Measurements from ENCODE around the gene HDAC9.

The HDAC9 gene

DNA sequence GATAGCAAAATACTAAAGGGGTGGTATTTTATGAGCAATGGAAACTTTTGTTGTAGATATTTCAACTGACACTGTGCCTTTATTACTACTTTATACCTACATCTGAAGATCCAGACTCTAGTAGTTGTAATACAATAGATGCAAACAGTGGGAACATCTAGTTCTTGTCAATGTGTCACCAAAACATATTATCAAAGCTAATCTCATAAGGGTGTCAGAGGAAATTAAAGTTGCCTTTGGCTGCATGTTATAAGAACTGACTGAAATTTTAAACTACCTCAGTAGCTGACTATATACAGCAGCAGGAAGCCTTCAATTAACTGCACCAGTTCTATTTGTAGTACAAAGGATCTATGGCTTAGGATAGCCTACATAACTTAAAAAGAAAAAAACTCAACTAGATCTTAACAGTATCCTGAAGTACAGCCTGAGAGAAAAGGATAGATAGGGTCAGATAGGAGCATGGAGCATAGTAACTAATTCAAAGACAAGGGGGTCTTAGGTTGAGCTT is 30.9 kb downstream of the HDAC9 start:
- DNase-seq = no peak

DNA sequence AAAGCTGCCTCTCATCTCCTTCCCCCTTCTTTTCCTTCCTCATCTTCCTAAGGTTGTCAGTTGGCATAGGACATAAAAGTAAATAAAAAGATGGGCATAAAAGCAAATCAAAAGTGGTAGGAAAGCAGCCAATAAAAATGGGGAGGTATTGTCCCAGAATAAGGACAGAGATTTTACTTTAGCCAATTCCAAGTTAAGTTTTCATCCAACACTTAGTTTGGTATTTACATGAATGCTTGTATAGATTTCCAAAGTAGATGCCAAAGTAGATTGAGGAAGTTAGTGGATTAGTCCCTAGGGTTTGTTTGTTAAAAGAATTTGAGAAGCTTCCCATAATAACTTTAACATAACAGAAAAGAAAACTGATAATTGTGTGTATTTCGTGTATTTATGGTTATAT is 33.7 kb downstream of the HDAC9 start:
- DNase-seq = no peak

DNA sequence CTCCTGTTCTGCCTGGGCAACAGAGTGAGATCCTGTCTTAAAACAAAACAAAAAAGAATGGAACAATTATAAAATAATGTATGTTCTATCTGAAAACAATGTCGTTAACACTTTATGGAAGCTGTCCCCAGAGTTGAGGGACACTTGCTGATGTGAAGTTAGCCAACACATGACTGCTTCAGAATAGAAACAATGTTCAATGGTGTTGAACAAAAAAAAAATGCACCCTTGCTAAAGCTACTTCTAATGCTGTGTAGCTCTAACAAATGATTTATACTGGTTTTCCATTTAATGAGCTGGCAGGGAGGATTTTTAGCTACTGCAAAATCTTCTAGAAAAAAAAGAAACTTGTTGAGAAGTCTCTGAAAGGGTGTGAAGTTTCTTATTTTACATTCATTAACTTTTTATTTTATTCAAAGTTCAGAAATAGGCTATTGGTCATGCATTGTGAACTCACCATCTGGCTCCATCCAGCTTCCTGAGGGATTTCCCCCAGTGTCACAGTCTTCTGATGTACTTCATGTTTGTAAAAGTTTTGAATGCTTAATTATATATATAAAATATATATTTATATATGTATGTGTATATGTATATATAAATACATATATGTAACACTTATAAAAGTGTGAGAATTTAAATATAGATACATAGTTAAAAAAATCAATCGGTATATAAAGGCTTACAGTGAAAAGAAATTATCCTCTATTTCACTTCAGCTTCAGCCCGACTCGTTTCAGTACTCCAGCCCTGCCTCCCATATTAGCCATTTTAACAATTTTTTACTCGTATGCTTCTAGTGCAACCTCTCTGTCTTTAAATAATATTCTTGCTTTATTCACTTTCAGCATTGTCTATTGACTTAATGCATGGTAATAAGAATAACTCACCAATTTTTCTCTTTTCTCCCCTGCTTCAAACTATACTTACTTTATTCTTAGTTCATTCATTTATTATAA is 35.0 kb downstream of the HDAC9 start:
- no peak for DNase-seq

DNA sequence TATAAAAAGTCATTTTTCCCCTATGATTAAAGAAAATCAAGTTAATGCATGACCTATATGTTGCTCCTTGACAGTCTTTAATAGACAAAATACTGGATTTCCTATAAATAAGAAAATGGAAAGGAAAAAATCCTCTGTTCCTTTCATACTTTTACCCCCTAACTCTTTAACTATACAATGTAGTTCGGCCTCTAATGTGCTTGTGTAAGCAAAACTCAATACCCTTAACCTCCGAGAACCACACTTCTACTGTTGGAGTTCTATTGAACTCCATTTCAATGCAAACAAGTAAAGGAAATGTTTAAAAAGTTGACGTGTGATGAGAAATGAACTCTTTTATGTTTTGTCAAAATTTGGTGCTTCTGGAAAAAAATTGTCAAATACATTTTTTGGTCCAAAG is 36.0 kb downstream of the HDAC9 start:
- no peak for DNase-seq

DNA sequence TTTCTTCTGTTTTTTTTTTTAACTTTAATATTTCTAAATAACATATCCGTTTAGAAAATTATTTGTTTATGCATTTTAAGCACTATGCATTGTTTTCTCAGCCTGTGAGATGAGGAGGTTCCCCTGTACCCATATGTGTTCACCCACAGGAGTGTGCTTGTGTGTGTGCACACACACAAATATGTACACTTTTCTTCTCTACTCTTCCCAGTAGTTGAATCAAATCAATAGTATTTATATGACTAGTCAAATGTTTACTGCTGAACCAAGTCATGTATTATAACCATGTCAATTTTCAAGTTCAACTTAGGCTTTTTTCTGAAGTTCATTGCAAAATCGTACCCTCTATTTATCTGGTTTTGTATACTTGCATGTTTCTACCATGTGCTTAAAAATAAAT is 37.3 kb downstream of the HDAC9 start:
- DNase-seq = no peak

DNA sequence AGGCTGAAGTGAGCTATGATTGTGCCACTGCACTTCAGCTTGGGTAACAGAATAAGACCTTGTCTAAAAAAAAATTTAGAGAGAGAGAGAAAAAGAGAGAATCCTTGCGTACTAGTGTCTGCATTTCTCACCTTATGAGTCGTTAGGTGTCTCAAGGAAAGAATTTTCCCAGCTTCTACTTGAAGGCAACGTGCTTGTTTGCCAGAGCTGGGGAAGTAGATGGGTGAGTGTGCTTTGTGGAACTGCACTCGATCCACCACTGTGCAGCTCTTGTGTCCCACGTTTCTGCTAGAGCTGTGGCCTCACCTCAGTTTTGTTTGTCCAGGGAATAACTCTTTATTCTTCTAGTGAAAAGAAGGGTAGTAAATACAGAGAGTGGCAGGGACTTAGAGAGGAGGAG is 38.9 kb downstream of the HDAC9 start:
- DNase-seq = no peak

DNA sequence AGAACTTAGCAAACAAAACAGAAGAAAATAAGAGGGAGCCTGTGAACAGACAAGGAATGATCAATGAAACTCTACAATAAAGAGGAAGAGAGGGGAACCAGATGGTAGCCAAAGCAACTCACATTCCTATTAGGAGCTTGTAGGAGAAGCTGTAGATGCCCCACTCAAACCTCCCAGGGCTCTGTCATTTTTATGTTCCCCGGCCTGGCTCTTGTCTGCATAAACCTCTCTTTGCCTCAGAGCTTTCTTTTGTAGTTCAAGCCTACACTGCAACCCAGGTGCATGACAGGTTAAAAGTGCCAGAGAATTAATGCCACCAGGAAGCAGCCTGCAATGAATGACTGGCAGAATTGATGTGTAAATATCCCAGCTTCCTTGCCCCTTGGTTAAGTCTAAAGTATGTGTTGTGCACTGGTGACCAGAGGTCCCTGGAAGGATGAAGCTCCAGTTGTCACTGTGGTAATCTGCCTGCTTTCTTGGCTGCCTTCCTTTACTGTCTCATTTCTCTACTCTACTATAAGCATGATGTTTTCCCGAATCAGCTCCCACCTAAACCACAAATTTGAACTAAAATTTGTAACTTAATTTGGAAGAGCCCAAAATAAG is 40.4 kb downstream of the HDAC9 start:
- DNase-seq = no peak

DNA sequence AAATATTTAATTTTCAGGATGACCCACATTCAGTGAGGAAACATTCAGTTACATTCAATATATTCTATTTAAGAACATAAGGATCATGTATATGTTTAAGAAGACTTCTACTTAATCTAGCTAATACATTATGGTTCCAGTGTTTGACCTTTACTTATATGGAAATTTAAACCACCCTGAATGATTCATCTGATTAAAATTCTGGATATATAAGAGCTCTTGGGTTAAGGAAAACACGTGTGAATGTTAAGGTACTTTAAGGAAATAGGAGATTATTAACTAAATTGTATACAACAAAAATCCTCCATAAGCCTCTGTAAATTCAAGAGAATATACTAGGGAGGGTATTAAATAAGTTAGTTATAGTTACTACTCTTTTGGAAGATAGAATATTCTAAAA is 40.9 kb downstream of the HDAC9 start:
- no peak for DNase-seq

DNA sequence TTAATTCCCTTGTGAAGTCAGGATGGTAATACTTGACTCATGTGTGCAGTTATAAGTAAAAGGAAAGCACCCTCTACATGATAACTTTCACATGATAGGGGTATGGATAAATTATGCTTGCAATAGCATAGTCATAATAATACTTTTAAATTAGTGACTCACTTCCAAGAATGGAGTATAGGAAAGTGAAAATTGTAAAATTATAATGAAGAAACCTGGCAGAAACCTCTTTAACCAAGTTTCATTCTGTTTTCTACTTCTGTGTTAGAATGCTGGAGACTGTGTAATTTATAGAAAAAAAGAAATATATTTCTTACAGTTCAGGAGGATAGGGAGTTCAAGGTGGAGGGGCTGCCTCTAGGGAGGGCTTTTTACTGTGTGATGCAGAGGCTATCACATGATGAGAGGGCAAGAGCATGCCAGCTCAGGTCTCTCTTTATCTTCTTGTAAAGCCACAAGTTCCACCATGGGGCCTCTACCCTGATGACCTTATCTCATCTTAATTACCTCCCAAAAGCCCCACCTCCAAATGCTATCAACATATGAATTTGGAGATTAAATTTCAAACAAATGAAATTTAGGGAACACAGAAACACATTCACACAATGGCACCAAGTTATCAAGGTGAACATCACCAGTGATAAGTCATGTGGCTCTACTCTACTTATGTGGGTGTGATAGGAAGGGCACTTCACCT is 43.2 kb downstream of the HDAC9 start:
- DNase-seq = no peak

DNA sequence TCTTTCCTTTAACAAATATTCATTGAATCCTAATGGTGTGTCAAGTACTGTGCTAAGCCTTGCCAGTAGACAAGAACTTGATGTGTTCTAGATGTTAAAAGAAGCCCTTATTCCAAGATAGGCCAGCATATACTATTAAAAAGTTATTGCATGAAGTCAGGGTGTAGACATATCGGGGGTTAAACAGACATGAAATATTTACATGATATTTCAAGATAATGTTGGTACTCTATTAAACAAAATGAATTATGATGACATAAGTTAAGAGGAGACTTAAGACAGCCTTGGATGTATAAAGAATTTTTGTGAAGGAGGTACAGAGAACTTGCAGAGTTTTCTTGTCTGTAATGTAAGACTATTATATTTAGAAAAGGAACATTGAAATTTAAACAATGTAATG is 44.8 kb downstream of the HDAC9 start:
- no peak for DNase-seq

DNA sequence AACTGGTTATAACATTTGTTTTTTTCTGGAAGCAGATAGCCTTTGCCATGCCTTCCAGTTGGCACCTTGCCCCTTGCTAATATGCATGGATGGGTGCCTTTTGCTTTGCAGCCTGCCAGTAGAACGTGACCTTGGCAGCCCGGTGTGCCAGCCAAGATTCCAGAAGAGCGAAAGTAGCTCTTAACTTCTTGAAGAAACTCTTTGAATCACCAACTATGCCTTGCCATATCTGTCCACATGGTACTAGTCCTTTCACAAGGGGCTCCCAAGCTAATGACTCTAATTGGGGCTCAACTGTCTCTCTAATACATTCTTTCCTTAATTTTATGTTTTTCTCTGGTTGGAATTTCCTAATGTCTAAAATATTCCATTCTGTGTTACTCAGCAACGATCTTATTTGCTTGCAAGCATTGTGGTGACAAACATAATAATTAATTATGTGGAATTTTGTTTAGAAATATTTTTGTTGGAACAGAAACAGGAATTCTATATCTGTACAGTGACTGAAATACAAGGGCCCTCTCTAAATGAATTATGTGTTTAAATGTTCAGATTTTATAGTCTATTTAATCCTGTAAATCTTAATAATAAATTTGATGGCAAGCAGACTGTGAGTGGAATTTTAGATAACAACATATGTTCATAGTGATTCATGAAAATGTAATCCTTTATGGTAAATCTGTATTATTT is 45.8 kb downstream of the HDAC9 start:
- peak; percentile 49 for DNase-seq

DNA sequence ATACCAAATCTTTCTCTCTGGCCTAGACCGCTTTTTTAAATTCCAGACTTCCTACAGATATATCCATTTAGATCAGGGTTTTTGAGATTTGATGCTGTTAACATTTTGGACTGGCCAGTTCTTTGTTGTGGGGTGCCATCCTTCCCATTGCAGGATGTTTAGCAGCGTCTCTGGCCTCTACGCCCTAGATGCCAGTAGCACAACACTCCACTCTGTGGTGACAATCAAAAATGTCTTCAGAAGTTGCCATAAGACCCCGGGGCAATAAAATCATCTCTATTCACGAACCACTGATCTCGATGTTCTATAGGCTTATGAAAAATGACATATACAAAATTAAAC is 46.3 kb downstream of the HDAC9 start:
- DNase-seq = no peak

DNA sequence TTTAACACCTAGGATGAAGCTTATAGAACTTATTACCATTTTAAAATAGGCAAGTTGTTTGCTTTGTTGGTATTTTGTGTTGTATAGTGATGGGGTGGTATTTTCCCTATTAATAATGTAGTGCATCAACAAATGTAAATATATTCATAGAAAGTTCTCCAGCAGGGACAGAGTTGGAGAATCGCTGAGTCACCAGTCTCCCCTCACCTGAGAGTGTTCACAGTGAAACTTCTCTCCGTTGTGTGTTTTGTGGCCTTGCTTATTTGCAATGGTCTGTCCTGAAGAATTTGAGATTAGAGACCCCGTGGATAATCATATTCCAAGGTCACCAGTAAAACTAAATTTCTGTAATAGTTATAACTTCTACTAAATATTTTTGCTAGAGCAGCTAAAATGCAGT is 51.0 kb downstream of the HDAC9 start:
- no peak for DNase-seq

DNA sequence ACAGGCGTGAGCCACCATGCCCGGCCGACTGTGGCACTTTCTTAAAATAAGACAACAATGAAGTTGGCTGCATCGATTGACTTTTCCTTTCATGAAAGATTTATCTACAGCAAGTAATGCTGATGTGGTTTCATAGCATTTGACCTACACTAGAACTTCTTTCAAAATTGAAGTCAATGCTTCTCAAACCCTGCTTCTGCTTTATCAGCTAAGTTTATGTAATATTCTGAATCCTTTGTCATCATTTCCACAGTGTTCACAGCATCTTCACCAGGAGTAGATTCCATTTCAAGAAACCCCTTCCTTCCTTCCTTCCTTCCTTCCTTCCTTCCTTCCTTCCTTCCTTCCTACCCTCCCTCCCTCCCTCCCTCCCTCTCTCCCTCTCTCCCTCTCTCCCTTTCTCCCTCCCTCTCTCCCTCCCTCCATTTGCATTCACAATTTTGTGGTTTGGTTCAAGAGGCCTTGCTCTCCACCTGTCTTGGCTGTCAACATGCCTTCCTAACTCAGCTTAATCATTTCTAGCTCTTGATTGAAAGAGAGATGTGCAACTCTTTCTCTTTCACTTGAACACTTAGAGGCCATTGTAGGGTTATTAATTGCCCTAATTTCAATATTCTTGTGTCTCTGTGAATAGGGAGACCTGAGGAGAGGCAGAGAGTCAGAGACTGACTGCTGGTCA is 52.1 kb downstream of the HDAC9 start:
- no peak for DNase-seq

DNA sequence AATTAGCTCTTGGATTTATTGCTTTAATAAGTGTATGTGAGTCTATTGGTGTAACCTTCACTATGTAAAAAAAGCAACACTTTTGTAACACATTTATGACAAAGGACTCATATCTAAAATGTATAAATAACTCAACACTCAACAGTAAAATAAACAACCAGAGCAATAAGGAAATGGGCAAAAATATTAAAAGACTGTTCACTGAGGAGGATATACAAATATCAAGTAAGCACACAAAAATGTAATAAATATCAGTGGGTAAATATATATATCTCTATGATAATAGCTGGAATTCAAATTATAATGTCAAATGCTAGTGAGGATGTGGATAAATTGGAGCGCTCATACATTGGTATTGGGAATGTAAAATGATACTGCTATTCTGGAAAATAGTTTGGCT is 53.0 kb downstream of the HDAC9 start:
- DNase-seq = no peak

DNA sequence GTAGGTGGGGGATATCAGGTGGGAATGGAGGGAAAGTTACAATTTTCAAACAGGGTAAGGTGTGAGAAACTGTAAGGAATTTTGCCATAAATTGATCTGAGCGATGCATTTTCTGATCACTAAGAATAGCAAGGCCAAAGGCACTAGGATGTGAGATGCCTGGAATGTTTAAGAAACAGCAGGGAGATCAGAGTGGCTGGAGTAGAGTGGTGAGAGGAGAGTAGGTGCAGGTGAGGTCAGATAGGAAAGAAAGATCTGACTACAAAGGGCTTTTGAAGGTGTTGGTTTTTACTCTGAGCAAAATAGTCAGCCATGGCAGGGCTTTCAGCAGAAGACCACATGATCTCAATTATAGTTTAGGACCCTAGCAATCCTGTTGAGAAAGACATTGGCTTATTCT is 55.0 kb downstream of the HDAC9 start:
- DNase-seq = no peak

DNA sequence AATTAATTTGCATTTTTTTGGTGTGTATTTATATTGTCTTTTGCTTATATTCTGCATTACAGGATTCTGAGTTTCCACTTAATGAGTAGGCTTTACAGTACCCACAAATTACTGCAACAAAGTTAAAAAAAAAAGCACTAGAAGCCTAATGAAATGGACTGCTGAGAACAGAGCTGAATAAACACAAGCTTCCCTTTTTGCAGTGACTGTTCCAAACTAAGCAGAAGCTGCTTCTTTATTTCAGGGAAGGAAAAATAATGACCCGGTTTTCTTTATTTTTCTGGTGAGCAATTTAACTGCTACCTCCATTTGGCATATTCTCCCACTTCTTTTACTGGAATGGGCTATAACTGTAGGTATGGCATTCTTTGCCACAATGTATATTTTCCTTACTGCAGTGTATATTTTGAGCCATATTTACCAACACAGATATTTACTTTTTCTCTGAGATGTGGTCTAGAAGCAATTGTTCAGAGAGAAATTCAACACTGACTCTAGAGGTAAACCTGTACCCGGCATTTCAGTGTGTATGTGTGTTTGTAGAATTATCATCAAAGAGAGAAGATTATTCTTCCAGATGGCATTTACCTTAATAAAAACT is 56.9 kb downstream of the HDAC9 start:
- DNase-seq = no peak

DNA sequence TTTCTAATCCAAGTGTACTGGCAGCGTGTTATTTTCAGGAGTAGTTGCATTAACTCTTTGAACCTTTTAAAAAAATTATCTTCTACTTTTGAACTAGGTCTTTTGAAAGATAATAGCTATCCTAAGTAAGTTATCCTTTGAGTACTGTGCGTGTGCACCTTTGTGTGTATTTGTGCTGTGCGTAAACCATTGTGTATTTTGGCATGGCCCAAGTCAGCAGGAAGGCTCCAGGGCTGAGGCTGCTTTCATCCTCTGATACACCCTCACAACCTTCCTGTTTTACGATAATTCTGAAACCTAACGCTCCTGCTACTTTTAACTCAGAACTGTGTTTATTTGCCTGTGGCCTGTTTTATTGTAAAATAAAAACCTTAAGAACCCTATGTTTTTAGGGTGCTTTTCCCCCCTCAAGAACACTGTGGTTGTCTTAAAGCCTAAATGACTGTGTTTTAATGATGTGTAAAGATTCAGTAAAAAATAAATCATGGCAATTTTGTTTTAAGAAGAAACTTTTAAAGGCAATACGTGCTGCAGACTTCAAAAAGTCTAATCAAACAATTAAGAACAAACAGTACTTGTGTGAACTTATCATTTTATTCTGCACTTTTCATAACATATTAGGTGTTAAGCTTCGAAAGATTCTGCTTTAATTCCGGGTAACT is 57.5 kb downstream of the HDAC9 start:
- no peak for DNase-seq

DNA sequence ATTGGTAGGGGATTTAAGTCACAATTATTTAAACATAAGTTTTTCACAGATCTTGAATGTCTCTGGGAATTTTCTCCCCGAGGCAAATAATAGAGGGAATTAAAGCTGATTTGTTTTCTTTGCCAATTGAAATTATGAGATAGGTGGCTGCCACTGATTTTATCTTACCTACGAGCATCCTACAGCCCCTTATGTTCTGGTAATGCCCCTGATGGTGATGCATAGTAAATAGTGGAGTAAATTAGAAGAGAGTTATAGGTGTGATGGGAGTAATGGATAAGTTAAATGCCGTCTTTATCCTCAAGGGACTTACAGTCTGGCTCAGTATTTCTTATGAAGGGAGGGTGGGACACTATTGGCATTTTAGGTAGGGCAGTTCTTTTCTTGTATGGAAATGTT is 58.1 kb downstream of the HDAC9 start:
- no peak for DNase-seq

DNA sequence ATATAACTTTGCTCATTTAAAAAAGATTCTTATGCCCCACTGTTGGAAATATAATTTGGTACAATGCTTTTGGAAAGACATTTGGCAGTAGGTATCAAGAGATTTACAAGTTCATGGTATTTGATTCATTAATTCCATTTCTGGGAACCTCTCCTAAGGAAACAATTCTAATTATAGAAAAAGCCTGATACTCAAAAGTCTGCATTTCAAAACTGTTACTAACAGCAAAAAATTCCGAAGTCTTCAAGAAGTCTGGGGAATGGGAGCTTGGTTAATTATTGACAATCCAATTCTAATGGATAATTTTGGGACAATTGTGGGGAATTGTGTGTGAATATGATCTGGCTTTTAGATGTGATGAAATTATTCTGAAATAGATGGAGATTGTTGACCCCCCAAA is 59.6 kb downstream of the HDAC9 start:
- DNase-seq = no peak

DNA sequence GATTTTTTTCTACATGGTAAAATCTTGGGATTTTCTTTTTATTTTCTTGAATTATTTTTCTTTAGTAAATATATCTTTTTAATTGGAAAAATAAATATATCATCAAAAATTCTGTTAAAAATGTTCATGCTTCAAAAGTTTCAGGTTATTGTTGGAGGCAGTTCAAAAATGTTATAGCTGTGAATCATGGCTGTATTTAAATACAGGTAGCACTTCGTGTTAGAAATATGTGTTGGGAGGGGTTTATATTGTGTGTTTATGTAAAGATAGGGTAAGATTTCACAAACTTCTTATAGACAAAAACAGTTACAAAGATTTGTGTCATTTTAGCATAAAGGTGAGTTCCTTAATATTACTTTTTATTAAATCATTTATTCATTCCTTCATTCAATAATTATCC is 60.4 kb downstream of the HDAC9 start:
- no peak for DNase-seq

DNA sequence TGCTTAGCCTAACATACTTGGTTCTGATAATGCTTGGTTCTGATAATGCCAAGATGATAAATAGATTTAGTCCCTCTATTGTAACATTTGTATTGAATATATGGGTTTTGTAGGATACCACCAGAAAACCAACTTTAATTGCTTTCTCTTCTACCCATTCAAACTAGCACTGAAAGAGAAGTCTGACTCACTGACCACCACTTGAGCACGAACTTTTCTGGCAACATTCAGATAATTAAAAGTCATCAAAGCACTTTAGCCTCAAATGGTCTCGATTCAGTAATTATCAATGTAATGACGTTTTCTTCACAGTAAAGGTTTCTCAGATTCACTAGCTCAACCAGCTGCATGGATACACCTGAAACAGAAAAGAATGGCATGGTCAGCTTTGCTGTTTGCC is 63.0 kb downstream of the HDAC9 start:
- DNase-seq = no peak

Data from right hindlimb (tissue), 1 donor.